A673 (cell line): ENCODE results near the gene GALNT18.

Source experiments
- EZH2 ChIP-seq: fragments of 200-600 bp; sonication (generic); IDR thresholded peaks from 2 replicates; pipeline ENCODE4 v1.6.1; 2017; ENCODE audit warnings: borderline replicate concordance, low read depth, mild to moderate bottlenecking, mixed read lengths, antibody characterized with exemption, low read length; ENCODE audit not compliant: poor library complexity, severe bottlenecking
- TF ChIP-seq, protein P1 (sequence below): fragments of 300-800, 200-600 bp; sonication (generic); conservative IDR thresholded peaks from 2 replicates; pipeline ENCODE4 v1.5.1; 2017; ENCODE audit warnings: low read depth, mild to moderate bottlenecking, antibody characterized with exemption, low read length, moderate library complexity, mixed read lengths

- TF ChIP-seq, protein P1, sequence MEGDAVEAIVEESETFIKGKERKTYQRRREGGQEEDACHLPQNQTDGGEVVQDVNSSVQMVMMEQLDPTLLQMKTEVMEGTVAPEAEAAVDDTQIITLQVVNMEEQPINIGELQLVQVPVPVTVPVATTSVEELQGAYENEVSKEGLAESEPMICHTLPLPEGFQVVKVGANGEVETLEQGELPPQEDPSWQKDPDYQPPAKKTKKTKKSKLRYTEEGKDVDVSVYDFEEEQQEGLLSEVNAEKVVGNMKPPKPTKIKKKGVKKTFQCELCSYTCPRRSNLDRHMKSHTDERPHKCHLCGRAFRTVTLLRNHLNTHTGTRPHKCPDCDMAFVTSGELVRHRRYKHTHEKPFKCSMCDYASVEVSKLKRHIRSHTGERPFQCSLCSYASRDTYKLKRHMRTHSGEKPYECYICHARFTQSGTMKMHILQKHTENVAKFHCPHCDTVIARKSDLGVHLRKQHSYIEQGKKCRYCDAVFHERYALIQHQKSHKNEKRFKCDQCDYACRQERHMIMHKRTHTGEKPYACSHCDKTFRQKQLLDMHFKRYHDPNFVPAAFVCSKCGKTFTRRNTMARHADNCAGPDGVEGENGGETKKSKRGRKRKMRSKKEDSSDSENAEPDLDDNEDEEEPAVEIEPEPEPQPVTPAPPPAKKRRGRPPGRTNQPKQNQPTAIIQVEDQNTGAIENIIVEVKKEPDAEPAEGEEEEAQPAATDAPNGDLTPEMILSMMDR = no peak
- no peak for TF ChIP-seq EZH2
Observed at GRCh38 chr11:11230087-11230486, 391.7 kb downstream of the GALNT18 start.
